ENCODE measurements around the gene EFNA5.

- TF ChIP-seq ZNF432 (CRISPR knock-in tag; IDR thresholded peaks at IDR 0.05; ENCODE audit: borderline replicate concordance) (no peak), CAMTA2 (CRISPR knock-in tag; IDR thresholded peaks at IDR 0.05; ENCODE audit: borderline replicate concordance) (no peak), BCL6 (CRISPR knock-in tag; IDR thresholded peaks at IDR 0.05) (no peak), ZNF407 (CRISPR knock-in tag; IDR thresholded peaks at IDR 0.05; ENCODE audit: not compliant biosample characterization) (no peak), JUND (CRISPR knock-in tag; IDR thresholded peaks at IDR 0.05) (no peak), TAF1 (CRISPR knock-in tag; IDR thresholded peaks at IDR 0.05) (no peak), ESRRA (CRISPR knock-in tag; IDR thresholded peaks at IDR 0.05; ENCODE audit: low read depth) (no peak), ZFP90 (CRISPR knock-in tag; IDR thresholded peaks at IDR 0.05; ENCODE audit: borderline replicate concordance) (no peak), SMAD1 (CRISPR knock-in tag; IDR thresholded peaks at IDR 0.05; ENCODE audit: borderline replicate concordance, low read depth) (no peak), ATF7-NPFF (CRISPR knock-in tag; IDR thresholded peaks at IDR 0.05; ENCODE audit: low read depth) (no peak), CREBL2 (CRISPR knock-in tag; IDR thresholded peaks at IDR 0.05; ENCODE audit: borderline replicate concordance) (no peak), CREB1 (IDR thresholded peaks at IDR 0.05) (no peak), CREB1 (CRISPR knock-in tag; IDR thresholded peaks at IDR 0.05) (no peak), MAFF (IDR thresholded peaks at IDR 0.05; ENCODE audit: low read depth, low read length) (no peak)
Observed at GRCh38 chr5:107439832-107440231, 230.9 kb downstream of the EFNA5 start.

Measured in HepG2 (cell line).